Gastroesophageal sphincter (tissue), 3 donors: ENCODE results near the gene CMC2.

Experiments
- POLR2A ChIP-seq, 2 donors: fragments of 450-650 bp; IDR thresholded peaks; one replicate each; pipeline ENCODE4 v1.6.1; 2017; ENCODE audit warnings: antibody characterized with exemption in 2 of 2, mild to moderate bottlenecking in 2 of 2, moderate library complexity in 1 of 2
- TF ChIP-seq, protein P1 (sequence below), 4 experiments: fragments of 200-600 bp in 2 of 4; fragments of 450-650 bp in 2 of 4; sonication (generic) in 1 of 4; IDR thresholded peaks; one replicate each; pipeline ENCODE4 v1.5.1; 2017 to 2019; ENCODE audit warnings: antibody characterized with exemption in 4 of 4, mild to moderate bottlenecking in 2 of 4, moderate library complexity in 2 of 4

DNA sequence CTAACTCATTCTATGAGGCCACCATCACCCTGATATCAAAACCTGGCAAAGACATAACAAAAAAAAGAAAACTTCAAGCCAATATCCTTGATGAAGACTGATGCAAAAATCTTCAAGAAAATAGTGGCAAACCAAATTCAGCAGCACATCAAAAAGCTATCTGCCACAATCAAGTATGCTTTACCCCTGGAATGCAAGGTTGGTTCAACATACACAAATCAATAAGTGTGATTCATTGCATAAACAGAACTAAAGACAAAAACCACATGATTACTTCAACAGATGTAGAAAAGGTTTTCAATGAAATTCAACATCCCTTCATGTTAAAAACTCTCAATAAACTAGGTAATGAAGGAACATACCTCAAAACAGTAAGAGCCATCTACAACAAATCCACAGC lies 48.4 kb downstream of the CMC2 start:
- no peak for TF ChIP-seq POLR2A (IDR thresholded peaks at IDR 0.05)
- TF ChIP-seq, protein P1, sequence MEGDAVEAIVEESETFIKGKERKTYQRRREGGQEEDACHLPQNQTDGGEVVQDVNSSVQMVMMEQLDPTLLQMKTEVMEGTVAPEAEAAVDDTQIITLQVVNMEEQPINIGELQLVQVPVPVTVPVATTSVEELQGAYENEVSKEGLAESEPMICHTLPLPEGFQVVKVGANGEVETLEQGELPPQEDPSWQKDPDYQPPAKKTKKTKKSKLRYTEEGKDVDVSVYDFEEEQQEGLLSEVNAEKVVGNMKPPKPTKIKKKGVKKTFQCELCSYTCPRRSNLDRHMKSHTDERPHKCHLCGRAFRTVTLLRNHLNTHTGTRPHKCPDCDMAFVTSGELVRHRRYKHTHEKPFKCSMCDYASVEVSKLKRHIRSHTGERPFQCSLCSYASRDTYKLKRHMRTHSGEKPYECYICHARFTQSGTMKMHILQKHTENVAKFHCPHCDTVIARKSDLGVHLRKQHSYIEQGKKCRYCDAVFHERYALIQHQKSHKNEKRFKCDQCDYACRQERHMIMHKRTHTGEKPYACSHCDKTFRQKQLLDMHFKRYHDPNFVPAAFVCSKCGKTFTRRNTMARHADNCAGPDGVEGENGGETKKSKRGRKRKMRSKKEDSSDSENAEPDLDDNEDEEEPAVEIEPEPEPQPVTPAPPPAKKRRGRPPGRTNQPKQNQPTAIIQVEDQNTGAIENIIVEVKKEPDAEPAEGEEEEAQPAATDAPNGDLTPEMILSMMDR (IDR thresholded peaks at IDR 0.05): no peak
